Smooth muscle cell of bladder (primary cell): ENCODE data around the gene AP4E1. TPM values are rescaled to one million over a fixed set of nuclear protein-coding genes. Genes with fewer than 3 reads are reported as not detected.

ENCODE experiments used
- total RNA-seq: library from RNA; depleted of rRNA; stranded (reverse); fragments of >200 nt; gene quantifications from 2 replicates; pipeline ENCODE4 v1.2.3, GENCODE V29; 2014

Gene AP4E1
- total RNA-seq = 12.9 and 13.9 TPM in 2 replicates

DNA sequence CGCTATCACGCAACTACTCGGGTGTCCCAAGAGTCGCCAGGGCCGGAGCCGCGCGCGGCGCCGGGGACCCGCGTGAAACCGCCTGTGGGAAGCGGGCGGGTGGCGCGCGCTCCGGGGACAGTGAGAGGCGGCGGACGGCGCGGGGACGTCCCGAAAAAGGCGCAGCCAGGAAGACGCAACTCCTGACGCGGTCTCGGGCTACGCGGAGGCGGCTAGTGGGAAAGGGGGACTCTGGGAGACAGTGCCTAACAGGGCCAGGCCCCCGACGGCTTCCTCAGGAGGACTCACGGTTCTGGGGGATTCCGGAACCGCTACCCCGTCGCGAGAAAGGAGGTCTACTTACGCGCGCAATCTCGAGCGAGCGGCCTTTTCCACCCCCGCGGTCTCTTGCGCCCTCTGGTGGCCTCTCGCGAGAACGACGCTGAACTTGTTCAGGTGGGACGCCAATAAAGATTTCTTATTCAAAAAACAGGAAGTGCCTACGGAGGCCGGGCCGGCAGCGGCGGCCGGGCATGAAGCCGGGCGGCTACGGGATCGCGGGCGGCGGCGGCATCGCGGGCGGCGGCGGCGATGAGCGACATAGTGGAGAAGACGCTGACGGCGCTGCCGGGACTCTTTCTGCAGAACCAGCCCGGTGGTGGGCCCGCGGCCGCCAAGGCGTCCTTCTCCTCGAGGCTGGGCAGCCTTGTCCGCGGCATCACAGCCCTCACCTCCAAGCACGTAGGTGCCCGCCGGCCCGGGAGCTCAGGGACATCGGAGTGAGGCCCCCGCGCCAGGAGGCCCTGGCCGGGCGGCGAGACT lies at the start of gene AP4E1:
AP4E1 (plus strand) TSS at position 475 of the 801 bp plus-strand sequence; CDS start at position 571, 96 bp downstream.

Other genes starting within 250 kb of the AP4E1 start
- 57.0 and 61.8 TPM in 2 replicates for gene TRPM7, start 221.9 kb upstream of the AP4E1 start, total RNA-seq
- gene SPPL2A, start 143.0 kb upstream of the AP4E1 start, total RNA-seq = 71.4 and 88.7 TPM in 2 replicates
- gene TNFAIP8L3, start 186.2 kb downstream of the AP4E1 start, total RNA-seq = 10.0 and 14.2 TPM in 2 replicates